ENCODE data around the gene STK11IP.

STK11IP gene

DNA sequence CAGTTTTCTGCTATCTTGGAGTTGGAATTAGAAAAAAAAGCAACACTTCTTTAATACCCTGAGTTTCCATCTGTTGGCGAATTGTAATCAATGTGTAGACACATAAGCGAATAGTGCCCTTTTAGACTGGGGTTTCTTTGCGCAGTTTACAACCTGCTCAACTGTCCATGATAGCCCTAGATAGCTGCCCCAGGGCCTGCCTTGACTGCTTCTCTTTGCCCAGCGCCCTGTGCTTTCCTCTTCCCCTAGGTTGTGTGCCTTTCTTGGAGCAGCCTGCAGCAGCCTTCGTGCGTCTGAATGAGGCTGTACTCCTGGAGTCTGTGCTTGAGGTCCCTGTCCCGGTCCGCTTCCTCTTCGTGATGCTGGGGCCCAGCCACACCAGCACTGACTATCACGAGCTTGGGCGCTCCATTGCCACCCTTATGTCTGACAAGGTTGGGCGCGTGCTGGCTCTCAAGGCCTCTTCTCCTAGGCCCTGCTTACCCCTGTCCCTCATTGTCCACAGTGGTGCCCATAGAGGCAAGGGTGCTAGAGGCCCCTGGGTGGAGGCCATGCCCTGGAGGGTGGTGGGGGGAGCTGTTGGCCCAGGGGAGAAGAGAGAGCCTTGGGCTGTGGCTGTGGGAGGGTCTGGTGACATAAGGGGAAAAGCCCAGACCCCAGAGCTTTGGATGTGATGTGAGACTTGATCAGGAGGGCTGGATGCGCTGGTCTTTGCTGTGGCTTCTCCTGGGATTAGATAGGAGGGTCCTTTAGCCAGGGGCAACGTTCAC lies 36.7 kb downstream of the STK11IP start:
- no peaks in the 10 kb centered on the region for H3K27me3 ChIP-seq (ENCODE audit: control insufficient read depth, insufficient read depth, low read length)
- no peaks in the 10 kb centered on the region for H3K9me3 ChIP-seq (ENCODE audit: control insufficient read depth, low read depth, low read length)
- no peak overlapping the region for H3K27ac ChIP-seq (ENCODE audit: low read length)
- no peak overlapping the region for H3K4me3 ChIP-seq (ENCODE audit: low read length)
- no peaks in the 10 kb centered on the region for H3K36me3 ChIP-seq (ENCODE audit: control insufficient read depth, low read depth, low read length)
- no peaks in the 10 kb centered on the region for H3K4me1 ChIP-seq (ENCODE audit: control insufficient read depth, low read depth, low read length)
- H3K9ac ChIP-seq (ENCODE audit: low read length) = no peak overlapping the region

DNA sequence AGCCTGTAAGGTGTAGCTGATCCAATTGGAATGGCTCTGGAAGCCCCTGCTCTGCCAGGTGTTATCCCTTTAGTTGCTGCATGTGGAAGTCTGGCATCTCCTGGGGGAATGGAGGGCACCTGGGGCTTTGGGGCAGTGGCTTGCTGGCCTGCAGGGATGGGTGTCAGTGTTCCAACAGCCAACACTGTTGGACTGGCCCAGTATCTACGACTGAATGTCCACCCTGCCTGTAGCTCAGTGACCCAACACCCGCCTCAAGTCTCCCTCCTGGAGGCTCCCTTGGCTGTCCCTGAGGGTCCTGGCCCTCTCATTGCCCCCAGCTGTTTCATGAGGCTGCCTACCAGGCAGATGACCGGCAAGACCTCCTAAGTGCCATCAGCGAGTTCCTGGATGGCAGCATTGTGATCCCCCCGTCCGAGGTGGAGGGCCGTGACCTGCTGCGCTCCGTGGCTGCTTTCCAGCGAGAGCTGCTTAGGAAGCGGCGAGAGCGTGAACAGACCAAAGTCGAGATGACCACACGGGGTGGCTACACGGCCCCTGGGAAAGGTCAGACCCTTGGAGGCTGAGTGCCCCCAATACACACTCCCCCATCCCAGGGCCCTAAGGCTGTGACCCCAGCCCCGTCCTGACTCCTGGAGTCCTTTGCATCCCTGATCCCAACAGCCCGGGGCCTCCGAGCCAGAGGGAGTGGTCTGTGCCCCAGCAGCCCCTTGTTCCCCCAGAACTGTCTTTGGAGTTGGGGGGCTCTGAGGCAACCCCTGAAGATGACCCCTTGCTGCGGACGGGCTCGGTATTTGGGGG lies 37.5 kb downstream of the STK11IP start:
- Histone ChIP-seq H3K4me1 (ENCODE audit: control insufficient read depth, low read depth, low read length) (no peaks in the 10 kb centered on the region), H3K4me3 (ENCODE audit: low read length) (no peak overlapping the region), H3K9me3 (ENCODE audit: control insufficient read depth, low read depth, low read length) (no peaks in the 10 kb centered on the region), H3K36me3 (ENCODE audit: control insufficient read depth, low read depth, low read length) (no peaks in the 10 kb centered on the region), H3K27me3 (ENCODE audit: control insufficient read depth, insufficient read depth, low read length) (no peaks in the 10 kb centered on the region), H3K9ac (ENCODE audit: low read length) (no peak overlapping the region), H3K27ac (ENCODE audit: low read length) (no peak overlapping the region)

DNA sequence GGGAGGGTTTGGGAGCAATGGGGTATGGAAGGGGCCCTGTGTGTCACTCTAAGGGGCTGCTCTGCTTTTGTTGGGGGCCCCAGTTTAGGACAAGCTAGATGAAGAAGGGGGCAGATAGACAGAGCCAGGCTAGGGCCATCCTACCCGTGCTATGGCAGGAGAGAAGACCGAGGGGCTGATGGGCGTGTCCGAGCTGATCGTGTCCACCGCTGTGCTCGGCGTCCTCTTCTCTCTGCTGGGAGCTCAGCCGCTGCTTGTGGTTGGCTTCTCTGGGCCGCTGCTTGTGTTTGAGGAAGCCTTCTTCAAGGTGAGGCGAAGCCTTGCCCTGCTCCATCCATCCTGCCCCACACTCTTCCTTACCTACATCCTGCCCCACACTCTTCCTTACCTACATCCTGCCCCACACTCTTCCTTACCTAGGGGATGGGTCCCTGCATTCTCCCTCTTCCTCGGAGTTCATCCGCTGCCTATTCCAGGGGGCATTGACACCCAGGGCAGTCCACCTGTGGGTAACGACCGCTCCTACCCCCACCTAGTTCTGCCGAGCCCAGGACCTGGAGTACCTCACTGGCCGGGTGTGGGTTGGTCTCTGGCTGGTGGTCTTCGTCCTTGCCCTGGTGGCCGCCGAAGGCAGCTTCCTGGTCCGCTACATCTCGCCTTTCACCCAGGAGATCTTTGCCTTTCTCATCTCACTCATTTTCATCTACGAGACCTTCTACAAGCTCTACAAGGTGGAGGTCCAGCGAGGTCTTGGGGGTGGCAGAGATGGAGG lies 38.7 kb downstream of the STK11IP start:
- Histone ChIP-seq H3K36me3 (ENCODE audit: control insufficient read depth, low read depth, low read length) (no peaks in the 10 kb centered on the region), H3K27me3 (ENCODE audit: control insufficient read depth, insufficient read depth, low read length) (no peaks in the 10 kb centered on the region), H3K27ac (ENCODE audit: low read length) (no peak overlapping the region), H3K9me3 (ENCODE audit: control insufficient read depth, low read depth, low read length) (no peaks in the 10 kb centered on the region), H3K4me3 (ENCODE audit: low read length) (no peak overlapping the region), H3K9ac (ENCODE audit: low read length) (no peak overlapping the region), H3K4me1 (ENCODE audit: control insufficient read depth, low read depth, low read length) (no peaks in the 10 kb centered on the region)

DNA sequence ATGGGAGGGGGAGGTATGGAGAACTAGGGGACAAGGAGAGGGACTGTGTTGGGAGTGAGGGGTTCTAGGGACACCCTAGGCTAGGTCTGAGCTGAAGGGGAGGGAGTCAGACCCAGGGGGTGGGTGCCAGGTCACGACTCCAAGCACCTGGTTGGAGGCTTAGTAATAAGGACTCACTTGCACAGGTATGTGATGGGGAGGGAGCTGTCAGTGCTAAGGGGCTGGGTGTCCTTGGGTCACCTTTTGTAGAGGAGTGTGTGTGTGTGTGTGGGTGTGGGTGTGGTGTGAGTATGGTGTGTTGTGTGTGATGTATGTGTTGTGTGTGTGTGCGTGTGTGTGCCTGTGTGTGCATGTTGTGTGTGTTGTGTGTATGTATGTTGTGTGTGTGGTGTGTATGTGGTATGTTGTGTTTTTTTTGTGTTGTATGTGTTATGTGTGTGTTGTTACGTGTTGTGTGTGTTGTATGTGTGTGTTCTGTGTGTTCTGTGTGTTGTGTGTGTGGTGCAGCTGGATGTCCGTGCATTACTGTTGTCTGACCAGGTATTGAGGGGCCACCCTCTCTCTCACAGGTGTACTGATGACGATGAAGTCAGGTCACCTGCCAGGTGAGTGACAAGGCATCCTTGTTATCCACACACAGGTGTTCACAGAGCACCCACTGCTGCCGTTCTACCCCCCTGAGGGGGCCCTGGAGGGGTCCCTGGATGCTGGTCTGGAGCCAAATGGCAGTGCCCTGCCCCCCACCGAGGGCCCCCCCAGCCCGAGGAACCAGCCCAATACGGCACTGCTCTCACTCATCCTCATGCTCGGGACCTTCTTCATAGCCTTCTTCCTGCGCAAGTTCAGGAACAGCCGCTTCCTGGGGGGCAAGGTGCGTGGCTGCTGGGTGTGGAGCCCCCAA lies 39.5 kb downstream of the STK11IP start:
- Histone ChIP-seq H3K27me3 (ENCODE audit: control insufficient read depth, insufficient read depth, low read length) (no peaks in the 10 kb centered on the region), H3K27ac (ENCODE audit: low read length) (no peak overlapping the region), H3K4me1 (ENCODE audit: control insufficient read depth, low read depth, low read length) (no peaks in the 10 kb centered on the region), H3K36me3 (ENCODE audit: control insufficient read depth, low read depth, low read length) (no peaks in the 10 kb centered on the region), H3K9me3 (ENCODE audit: control insufficient read depth, low read depth, low read length) (no peaks in the 10 kb centered on the region), H3K4me3 (ENCODE audit: low read length) (no peak overlapping the region), H3K9ac (ENCODE audit: low read length) (no peak overlapping the region)

DNA sequence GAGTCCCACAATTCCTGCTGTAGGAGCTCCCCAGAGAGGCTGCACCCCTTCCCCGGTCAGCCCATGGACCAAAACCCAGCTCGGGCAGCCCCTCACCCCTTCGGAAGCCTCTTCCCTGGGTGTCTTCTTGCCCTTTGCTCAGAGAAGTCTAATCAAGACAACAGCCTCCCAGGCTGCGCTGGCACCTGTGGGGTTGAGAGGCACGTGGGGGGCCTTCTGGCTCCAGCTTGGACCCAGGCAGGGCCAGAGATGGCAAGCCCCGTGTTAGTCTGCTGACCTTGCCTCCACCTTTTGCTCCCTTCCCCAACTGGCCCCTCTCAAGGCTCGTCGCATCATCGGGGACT lies 40.2 kb downstream of the STK11IP start:
- Histone ChIP-seq H3K9ac (ENCODE audit: low read length) (no peak overlapping the region), H3K4me3 (ENCODE audit: low read length) (no peak overlapping the region), H3K27me3 (ENCODE audit: control insufficient read depth, insufficient read depth, low read length) (peaks cover 2% of the 10 kb centered on the region), H3K27ac (ENCODE audit: low read length) (no peak overlapping the region), H3K9me3 (ENCODE audit: control insufficient read depth, low read depth, low read length) (no peaks in the 10 kb centered on the region), H3K36me3 (ENCODE audit: control insufficient read depth, low read depth, low read length) (no peaks in the 10 kb centered on the region), H3K4me1 (ENCODE audit: control insufficient read depth, low read depth, low read length) (no peaks in the 10 kb centered on the region)

DNA sequence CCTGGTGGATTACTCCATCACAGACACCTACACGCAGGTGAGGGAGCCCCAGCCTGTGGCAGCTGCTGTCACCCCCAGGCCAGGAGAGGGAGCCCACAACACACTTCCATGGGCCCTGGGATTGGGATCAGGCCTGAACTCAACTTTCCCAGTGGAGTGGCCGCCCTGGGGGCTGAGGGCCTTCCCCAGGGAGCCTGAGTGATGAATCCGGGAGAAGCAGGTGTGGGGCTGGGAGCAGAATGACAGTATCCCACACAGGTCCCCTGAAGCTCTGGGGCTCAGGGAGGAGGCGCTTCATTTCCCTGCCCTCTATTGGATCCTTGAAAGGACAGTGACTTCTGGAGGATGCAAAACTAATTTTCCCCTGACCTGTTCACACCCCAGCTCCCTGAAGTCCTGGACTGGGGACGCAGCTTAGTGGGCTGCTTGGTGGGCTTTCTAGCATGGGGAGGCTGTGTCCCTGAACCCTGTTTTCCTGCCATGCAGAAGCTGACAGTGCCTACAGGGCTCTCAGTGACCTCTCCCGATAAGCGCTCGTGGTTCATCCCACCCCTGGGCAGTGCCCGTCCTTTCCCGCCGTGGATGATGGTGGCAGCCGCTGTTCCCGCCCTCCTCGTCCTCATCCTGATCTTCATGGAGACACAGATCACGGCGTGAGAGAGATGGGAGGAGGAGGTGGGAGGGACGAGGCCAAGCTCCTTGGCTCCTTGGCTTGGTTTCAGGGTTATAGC lies 40.7 kb downstream of the STK11IP start:
- Histone ChIP-seq H3K36me3 (ENCODE audit: control insufficient read depth, low read depth, low read length) (no peaks in the 10 kb centered on the region), H3K9ac (ENCODE audit: low read length) (no peak overlapping the region), H3K27me3 (ENCODE audit: control insufficient read depth, insufficient read depth, low read length) (peaks cover 8% of the 10 kb centered on the region), H3K4me1 (ENCODE audit: control insufficient read depth, low read depth, low read length) (peaks cover 1% of the 10 kb centered on the region), H3K27ac (ENCODE audit: low read length) (no peak overlapping the region), H3K9me3 (ENCODE audit: control insufficient read depth, low read depth, low read length) (no peaks in the 10 kb centered on the region), H3K4me3 (ENCODE audit: low read length) (no peak overlapping the region)

DNA sequence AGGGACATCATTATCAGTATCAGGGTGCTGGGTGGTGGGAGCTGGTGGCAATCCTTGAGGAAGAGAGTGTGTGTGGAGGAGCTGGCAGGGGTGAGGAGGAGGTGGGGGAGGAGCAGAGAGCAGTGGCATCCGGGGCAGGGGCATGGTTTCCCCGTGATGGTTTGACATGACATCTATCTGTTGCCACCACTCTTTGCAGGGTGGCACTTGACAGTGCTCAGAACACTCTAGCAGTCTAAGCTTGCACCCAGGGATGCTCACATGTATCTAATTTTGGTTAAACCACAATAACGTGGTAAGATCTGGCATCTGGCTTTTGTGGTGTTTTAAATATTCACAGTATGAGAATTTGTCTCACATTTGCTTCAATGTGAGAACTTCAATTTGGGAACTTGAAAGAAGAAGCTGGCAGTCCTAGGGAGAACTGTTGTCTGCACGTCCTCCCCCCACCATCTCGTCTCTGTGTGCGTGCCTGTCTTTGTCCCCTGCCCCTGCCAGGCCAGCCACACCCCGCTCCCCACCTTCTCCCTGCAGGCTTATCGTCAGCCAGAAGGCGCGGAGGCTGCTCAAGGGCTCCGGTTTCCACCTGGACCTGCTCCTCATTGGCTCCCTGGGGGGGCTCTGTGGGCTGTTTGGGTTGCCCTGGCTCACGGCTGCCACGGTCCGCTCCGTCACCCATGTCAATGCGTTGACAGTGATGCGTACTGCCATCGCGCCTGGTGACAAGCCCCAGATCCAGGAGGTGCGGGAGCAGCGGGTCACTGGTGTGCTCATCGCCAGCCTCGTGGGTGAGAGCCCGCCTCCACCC lies 41.5 kb downstream of the STK11IP start:
- no peak overlapping the region for H3K9ac ChIP-seq (ENCODE audit: low read length)

DNA sequence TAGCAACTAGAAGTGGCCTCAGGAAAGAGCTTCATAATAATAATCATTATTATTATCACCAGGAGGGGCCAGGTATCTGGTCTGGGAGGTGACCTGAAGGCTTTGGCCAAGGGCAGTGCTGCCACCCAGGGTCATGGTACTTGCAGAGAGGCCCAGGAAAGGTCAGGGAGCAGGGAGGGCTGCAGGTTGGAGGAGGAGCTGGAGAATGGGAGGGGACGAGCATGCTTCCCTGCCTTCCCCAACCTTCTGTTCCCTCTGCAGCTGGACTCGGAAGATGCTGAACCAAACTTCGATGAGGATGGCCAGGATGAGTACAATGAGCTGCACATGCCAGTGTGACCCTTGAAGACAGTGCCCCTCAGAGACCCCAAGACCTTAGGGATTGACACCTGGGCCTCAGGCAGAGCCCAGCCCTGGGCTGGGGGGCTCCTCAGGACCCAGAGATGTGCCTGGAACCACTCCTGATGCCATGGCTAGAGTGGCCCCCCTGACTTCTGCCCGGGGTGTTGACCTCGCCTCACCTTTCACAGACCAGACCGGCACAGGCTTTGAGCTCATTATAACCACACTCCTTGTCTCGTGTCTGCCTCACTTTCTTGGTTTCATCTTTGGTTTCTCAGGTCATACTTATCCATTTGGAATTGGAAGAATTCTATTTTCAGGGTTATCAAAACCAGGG lies 43.9 kb downstream of the STK11IP start:
- Histone ChIP-seq H3K36me3 (ENCODE audit: control insufficient read depth, low read depth, low read length) (no peaks in the 10 kb centered on the region), H3K9ac (ENCODE audit: low read length) (no peak overlapping the region), H3K27ac (ENCODE audit: low read length) (no peak overlapping the region), H3K4me3 (ENCODE audit: low read length) (no peak overlapping the region), H3K4me1 (ENCODE audit: control insufficient read depth, low read depth, low read length) (peaks cover 11% of the 10 kb centered on the region), H3K27me3 (ENCODE audit: control insufficient read depth, insufficient read depth, low read length) (peaks cover 10% of the 10 kb centered on the region), H3K9me3 (ENCODE audit: control insufficient read depth, low read depth, low read length) (no peaks in the 10 kb centered on the region)

More for the DNA sequence above, 41.5 kb downstream of the STK11IP start:
- no peak overlapping the region for H3K27ac ChIP-seq (ENCODE audit: low read length)
- H3K36me3 ChIP-seq (ENCODE audit: control insufficient read depth, low read depth, low read length) = no peaks in the 10 kb centered on the region
- H3K9me3 ChIP-seq (ENCODE audit: control insufficient read depth, low read depth, low read length) = no peaks in the 10 kb centered on the region
- peaks cover 10% of the 10 kb centered on the region for H3K27me3 ChIP-seq (ENCODE audit: control insufficient read depth, insufficient read depth, low read length)
- no peak overlapping the region for H3K4me3 ChIP-seq (ENCODE audit: low read length)
- H3K4me1 ChIP-seq (ENCODE audit: control insufficient read depth, low read depth, low read length) = peaks cover 3% of the 10 kb centered on the region

DNA sequence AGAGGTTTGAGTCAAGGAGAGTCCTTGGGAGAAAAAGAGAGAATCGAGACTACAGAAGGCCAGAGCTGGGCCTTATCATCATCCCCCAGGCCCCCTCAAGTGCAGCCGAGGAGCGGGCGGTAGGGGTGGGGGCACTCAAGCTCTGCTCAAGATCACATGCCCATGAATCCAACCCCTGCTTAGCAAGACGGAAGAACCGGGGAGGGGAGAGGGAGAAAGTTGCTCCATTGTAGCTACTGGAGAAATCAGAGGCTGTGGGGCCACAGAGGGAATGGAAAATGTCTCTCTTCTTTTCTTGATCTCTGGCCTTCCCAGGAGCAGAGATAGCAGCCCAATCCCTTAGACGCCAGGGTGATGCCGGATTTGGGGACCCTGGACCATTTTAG lies 44.4 kb downstream of the STK11IP start:
- Histone ChIP-seq H3K36me3 (ENCODE audit: control insufficient read depth, low read depth, low read length) (no peaks in the 10 kb centered on the region), H3K4me3 (ENCODE audit: low read length) (no peak overlapping the region), H3K9me3 (ENCODE audit: control insufficient read depth, low read depth, low read length) (no peaks in the 10 kb centered on the region), H3K4me1 (ENCODE audit: control insufficient read depth, low read depth, low read length) (peaks cover 11% of the 10 kb centered on the region), H3K27ac (ENCODE audit: low read length) (no peak overlapping the region), H3K9ac (ENCODE audit: low read length) (no peak overlapping the region), H3K27me3 (ENCODE audit: control insufficient read depth, insufficient read depth, low read length) (peaks cover 10% of the 10 kb centered on the region)
